UCSD-AML1 (cell line): ENCODE data around the gene SLC38A3.
"Not testable (repeated sequence)": the region's sequence is repeated elsewhere in the genome, so short reads cannot be mapped to it uniquely, and the experiment has no call there.

Experiments
- DNase-seq: peaks from one replicate; lab custom pipeline; 2025; ENCODE audit not compliant: unreplicated experiment; lab: John Stamatoyannopoulos, UW

SLC38A3 gene

DNA sequence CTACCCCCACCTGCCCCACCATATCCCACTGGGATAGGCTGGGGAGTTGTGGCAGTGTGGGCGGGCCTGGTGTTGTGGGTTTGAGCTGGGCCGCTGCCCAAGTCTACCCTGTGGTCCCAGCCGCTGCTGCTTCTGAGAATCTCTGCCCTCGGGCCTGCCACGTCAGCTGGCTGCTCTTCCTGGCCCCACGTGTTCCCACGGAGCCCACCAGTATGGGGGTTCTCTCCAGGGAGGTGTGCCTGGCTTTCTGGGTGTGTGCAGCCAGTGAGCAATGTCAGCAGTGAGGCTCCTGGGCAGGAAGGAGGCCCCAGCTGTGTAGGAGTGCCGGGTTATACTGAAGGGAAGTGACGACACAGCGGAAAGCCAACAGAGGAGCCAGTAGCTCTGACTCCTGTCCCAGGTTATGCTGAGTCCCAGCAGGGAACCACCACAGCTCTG is 41.5 kb downstream of the SLC38A3 start:
- DNase-seq = peak; percentile 65

DNA sequence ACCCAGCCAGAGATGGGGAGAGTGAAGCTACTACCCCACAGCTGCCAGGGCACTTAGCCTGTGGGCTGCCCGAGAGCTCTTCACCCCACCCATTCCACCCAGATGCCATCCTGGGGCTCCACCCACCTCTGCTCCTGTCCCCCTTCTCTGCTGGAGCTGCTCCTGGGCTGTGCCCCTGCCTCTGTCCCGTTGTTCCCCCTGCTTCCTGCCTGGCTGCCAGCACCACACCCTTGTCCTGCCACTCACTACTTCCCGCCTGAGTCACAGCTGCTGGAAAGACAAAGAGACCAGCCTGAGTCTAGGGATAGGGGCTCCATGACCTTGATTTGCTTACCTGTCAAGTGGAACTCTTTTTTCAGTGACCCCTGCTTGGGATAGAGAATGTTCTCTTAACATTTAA is 43.3 kb downstream of the SLC38A3 start:
- DNase-seq = no peak

DNA sequence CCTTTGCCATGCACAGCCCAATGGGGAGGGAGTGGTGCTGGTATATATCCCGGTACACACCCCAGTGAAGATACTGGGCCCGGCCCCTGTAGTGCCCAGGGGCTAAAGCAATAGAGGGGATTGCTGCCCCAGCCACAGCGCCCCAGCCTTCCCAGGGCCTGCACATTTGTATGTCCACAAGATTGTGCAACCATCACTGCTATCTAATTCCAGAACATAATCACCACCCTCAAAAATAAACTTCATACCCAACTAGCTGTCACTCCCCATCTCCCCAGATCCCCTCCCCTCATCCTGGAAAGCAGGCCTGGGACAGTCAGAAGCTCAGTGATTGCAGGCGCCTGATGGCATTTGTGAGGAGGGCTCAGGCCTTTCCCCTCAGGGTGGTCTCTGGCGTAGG is 44.4 kb downstream of the SLC38A3 start:
- no peak for DNase-seq

DNA sequence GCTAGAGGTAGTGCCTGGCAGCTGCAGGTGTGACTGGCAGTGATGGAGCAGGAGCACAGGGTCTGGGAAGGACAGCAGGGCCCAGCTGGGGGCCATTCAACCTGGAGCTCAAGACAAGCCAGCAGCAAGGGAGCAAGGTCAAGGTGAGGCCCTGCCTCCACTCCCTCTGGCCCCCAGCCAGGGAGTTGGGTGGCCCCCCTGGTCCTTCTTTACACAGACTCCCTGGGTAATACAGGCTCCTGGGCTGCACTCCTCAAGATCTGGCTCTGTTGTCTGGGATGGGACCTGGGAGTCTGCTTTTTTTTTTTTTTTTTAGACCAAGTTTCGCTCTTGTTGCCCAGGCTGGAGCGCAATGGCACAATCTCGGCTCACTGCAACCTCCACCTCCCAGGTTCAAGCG is 45.4 kb downstream of the SLC38A3 start:
- DNase-seq = no peak

DNA sequence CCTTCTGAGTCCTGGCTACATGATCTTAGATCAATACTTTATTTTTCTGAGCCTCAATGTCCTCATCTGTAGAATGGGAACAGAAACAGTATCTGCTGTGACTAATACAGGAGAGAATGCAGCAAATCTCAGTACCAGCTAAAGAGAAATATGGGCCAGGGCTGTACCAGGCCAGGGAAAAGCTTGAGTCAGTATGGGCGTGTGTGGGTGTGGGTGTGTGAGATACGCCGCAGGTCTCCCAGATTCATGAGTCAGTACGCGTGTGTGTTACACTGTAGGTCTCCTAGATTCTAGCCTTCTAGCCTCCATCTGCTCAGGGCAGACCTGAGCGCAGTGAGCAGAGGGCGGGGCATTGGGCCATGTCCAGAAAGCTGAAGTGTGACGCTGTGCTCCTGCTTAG is 46.1 kb downstream of the SLC38A3 start:
- DNase-seq = no peak

DNA sequence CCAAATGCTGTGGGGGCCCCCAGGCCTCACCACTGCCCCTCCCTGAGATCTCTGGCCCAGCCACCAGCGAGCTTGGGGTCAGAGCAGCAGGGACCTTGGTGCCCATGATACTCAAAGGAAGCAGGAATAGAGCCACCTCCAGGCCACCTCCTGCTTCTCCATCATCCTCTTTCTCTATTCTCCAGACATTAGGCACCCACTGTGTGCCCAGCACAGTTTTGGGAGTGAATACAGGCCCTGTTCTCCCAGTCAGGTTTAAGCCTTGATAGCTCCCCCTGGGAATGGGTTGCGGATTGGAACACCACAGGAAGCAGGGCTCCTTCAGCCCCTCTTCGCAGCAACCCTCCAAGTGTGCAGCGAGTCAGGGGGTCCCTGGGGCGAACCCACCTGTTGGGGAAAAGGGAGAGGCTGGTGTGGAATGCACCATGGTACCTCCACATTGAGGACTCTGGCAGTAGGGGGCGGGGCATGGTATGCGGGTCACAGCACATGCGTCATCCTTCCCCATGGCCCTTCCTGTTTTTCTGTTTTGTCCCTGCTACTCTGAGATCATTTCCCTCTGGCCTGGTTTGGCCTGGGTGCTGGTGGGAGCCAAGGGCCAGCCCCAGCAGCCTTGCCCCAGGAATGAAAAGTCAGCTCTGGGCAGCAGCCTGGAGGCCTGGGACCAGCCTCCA is 49.6 kb downstream of the SLC38A3 start:
- DNase-seq = peak; percentile 49

DNA sequence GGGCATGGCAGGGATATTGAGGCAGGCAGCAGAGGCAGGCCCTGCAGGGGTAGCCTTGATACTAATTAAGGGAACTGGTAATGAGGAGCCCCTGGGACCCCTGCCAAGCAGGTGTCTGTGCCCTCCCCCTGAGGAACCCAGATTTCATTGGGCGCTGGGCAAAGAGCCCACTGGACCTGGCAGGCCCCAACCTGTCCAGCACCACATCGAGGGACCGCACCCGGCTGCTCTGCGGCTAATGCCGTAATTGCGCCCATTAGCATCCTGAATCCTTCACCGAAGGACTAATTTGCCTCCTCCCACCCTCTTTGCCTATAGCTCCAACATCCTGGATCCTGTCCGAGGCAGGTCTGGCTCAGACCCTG is 50.2 kb downstream of the SLC38A3 start:
- DNase-seq = no peak

DNA sequence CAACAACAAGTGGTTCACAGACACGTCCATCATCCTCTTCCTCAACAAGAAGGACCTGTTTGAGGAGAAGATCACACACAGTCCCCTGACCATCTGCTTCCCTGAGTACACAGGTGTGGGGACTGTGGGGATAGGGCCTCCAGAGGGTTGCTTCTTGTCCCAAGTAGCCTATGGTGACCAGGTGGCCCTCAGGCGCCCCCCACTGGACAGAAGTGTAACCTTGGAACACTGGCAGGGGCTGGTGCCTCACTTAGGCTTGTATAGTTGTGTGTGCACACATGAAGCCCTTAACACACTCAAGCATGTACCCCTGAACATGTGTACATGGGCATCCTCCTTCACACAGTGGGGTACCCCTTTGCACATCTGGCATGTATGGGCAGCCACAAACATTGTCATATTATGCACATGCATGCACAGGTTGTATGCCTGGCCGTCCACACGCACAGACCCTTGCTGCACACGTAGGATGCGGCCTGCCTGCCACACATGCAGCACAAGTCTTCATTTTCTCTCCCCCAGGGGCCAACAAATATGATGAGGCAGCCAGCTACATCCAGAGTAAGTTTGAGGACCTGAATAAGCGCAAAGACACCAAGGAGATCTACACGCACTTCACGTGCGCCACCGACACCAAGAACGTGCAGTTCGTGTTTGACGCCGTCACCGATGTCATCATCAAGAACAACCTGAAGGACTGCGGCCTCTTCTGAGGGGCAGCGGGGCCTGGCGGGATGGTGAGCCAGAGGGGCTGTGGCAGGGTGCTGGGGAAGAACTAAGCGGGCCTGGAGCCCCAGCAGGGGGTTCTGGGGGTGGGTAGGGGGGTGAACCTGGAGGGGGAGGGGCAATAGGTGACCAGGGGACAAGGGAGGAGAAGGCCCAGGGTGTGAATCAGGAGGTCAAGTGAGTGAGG is 52.2 kb downstream of the SLC38A3 start:
- peak; percentile 56 for DNase-seq

DNA sequence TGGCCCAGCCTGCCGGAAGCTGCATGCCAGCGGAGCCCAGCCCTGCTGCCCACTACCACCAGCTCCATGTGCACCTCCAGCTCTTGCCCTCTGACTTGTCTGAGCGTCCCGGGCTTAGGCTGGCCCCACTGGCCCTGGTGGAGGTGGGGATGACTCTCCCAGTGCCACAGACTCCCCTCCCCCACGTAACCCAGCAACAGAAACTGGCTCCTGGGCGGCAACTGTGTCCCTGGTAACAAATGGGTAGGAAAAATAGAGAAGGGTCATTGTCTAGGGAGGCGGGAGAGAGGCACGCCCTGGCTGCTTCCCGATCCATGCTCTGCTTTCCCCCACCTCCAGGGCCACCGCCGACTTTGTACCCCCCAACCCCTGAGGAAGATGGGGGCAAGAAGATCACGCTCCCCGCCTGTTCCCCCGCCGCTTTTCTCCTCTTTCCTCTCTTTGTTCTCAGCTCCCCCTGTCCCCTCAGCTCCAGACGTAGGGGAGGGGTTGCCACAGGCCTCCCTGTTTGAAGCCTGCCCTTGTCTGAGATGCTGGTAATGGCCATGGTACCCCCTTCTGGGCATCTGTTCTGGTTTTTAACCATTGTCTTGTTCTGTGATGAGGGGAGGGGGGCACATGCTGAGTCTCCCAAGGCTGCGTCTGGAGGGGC is 53.1 kb downstream of the SLC38A3 start:
- DNase-seq = no peak

DNA sequence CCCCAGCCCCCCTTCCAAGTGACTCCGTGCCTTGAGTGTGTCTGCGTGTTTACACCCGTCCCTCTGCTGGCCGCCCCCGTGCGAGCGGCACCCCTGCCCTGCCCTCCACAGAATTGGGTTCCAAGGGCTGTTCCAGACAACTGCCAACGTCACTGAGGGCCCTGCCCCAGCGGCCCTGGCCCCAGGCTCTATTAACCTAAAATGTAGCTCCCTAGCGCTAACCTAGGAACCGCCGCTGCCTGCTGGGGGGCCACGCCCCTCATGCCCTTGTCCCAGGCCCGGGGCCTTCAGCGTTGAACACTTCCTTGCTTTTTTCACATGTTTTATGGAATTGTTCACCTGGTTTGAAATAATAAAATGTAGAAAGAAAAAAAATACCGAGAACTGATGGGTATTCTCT is 53.9 kb downstream of the SLC38A3 start:
- no peak for DNase-seq

DNA sequence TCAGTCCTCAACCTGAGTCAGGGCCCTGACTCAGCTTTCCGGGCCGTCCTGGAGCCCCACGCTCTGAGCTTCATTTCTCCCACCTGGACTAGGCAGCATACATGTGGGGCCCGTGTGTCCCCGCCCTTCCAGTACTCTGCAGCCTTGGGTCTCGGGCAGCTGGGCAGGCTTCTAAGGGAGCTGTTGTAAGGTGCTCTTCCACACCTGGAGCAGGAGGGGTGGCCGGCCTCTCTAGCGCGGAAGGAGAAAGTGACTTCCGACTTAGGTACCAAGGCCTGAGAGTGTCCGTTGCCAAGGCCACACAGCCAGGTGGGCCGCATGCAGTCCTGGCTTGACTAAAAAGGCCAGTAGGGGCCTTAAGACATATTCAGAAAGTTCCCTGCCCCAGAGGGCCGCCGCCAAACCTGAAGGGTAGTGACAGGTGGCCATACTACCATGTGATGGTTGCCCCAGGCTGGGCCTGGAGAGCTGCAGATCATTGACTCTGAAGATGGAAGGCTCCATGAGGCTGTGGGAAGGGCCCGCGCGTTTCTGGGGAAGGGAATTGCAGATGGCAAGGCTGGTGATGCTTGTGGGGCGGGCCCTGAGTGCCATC is 54.5 kb downstream of the SLC38A3 start:
- no peak for DNase-seq

DNA sequence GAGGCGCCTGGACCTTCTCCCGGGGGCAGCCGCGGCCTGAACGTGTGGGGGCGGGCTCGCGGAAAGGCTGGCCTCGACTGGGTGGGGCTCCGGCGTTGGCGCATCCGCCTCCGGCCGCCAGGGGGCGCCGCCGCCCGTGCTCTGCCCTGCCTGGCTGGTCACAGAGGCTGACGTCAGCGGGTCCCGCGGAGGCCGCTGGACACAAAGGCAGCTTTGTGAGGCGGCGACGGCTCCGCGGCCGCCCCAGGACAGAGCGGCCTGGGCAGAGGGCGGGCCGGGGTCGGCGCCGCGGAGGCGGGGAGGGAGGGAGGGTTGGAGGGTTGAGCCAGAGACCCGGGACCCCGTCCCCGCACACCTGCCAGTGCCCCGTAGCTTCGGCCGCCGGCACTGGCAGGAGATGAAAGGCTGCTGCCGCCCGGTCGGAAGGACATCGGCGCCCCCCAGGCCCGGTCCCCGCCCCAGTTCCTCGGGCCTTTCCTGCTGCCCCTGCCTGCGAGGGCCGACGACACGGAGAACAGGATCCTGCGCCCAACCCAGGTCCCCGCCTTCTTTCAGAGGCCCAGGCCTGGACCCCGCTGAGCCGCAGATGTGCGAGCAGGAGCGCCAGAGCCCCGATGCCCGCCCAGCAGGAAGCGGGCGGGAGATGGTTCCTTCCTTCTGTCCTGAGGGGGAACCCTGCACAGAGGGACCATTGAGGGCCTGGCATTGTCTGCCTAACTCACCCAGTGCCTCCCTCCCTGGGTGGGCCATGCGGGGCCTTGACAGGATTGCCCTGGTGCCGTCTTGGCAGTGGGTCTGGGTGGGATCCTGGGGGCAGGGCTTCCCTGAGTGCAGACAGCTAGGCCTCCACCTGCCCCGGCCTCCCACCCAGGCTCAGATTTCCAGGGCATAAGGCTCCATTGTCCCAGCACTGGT is 55.2 kb downstream of the SLC38A3 start:
- peak; percentile 90 for DNase-seq

DNA sequence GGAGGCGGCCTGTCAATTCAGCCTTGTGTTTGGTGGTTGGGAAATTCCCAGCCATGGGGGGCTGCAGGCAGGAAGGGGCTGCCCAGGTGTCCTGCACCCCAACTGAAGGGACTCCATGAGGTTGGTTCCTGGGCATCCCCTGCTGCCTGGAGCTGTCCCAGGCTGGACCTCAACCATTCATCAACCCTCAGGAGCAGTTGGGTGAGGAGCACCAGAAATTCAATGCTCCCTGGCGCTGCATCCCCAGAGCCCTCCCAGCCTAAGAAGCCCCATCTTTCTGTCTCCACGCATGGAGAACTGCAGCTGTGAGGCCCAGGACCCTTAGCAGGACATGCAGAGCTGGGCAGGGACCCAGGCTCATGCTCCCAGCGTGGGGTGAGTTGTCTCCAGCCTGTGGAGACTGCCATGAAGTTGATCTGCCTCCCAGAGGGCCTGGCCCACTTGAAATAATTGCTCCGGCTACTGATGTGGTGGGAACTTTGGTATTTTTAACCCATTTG is 55.9 kb downstream of the SLC38A3 start:
- no peak for DNase-seq

DNA sequence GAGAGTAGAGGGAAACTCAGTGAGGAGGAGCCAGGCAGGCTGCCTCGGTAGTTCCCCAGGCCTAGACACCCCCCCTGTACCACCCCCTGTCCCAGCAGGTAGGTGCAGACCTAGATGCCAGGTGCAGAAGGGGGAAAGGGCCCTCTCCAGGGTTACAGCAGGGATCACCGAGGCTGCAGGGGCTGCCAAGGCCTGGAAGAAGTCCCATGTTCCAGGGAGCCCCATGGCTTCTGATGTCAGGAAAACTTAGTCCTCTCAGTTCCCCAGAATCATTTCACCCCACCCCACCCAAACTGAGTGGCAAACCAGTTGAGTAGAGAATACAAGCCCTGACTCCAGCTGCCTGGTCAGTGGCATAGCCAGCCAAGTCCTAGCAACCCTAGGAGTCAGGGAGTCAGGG is 56.4 kb downstream of the SLC38A3 start:
- no peak for DNase-seq

DNA sequence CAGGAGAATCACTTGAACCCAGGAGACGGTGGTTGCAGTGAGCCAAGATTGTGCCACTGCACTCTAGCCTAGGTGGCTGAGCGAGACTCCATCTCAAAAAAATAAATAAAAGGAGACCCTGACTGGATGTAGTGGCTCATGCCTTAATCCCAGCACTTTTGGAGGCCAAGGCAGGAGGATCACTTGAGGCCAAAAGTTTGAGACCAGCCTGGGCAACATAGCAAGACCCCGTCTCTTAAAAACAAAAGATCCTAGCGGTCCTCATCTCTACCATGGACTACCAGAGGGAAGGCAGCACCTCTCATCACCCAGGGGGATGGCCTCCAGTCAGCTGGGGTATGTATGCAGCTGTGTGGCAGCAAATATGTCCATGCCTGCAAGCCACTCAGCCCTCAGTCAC is 57.1 kb downstream of the SLC38A3 start:
- DNase-seq = not testable (repeated sequence)

DNA sequence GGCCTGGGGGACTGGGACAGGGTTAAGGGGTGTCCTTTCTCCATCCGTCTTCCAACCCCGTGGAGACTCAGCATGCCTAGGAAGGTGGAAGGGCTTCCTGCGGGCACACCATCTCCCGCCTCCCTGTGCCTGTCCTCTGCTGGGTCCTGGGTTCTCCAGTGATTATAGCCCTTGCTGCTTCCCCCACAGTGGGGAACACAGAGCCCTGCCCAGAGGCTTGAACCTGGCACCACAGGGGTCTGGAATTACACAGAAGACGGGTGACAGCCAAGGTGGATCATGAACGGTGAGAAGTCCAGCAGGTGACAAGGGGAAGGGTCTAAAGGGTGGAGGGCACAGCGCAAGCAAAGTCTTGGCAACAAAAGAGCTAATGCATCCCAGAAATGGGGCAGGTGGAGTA is 57.7 kb downstream of the SLC38A3 start:
- no peak for DNase-seq

DNA sequence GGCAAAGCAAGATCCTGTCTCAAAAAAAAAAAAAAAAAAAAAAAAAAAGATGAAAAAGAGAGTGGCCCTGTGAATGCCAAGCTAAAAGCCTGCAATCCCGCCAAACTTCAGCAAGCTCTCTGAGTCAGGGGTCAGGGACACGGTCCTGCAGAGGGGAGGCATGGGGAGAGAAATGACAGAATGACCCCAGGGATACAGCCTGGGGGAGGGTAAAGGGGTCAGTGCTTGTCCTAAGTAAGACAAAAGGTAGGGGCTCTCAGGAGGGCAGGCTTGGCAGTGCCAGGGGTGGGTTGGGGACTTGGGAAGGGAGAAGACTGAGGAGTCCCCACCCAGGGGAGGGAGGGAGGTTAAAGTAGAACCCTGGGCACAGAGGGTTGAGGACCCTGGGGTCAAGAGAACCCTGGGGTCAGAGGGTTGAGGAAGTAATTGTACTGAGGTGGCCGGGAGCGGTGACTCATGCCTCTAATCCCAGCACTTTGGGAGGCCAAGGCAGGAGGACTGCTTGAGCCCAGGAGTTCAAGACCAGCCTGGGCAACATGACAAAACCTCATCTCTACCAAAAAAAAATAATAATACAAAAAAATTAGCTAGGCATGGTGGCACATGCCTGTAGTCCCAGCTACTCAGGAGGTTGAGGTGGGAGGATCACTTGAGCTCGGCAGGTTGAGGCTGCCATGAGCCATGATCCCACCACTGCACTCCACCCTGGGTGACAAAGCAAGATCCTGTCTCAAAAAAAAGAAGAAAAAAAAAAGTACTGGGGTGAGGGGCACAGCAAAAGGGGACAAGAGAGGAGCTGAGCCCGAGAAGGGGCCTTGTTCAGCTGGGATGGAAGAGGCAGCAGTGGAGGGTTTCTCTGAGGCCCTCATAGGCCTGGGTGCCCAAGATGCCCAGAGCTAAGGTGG is 58.7 kb downstream of the SLC38A3 start:
- DNase-seq = no peak

DNA sequence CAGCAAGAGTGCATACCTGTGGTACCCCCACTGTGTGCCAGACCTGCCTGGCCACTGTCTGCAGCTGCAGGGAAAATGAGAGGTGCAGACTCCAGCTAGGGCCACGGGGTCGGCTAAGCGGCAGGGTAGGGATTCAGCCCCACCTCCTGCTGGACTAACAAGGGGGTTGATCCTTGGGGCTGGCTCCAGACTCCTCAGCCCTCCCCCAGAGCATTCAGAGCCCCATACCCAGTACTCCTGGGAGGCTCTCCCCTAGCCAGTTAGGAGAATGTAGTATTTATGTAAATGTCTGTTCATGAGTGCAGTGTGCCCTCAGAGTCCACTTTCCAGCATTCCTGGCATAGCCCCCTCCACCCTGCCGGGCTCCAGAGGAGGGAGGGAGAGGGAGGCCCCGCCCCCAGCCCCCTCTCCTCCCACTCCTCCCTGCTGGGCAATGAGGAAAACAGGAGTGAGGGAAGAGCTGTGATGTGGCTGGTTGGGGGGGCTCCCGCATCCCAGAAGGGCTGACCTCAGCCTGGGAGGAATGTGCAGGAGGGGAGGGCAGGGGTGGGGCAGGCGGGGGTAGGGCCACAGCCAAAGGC is 59.4 kb downstream of the SLC38A3 start:
- no peak for DNase-seq

DNA sequence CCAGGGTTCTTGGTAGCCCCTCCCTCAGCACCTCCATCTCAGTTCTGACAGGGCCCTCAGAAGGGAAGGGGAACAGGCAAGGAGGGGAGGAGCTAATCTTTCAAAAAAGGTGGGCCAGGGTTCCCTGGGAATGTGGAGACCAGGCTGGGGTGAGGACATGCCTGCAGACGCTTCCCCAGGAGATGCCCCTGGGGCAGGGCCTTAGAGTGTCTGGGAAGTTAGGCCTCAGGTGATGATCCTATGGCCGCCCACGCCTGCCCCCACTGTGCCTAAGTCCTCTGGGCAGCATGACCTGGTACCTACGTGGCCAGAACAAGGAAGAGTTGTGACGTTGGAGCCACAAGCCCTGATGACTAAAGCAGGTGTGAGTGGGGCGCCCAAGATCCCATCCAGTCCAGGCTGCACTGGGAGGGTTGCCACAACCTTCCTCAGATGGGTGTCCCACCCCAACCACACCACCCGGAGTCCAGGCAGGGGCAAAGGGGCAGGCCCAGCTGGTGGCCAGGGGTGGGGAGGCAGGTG is 60.0 kb downstream of the SLC38A3 start:
- DNase-seq = no peak
